ENCODE results near the gene PPP6R2.

DNA sequence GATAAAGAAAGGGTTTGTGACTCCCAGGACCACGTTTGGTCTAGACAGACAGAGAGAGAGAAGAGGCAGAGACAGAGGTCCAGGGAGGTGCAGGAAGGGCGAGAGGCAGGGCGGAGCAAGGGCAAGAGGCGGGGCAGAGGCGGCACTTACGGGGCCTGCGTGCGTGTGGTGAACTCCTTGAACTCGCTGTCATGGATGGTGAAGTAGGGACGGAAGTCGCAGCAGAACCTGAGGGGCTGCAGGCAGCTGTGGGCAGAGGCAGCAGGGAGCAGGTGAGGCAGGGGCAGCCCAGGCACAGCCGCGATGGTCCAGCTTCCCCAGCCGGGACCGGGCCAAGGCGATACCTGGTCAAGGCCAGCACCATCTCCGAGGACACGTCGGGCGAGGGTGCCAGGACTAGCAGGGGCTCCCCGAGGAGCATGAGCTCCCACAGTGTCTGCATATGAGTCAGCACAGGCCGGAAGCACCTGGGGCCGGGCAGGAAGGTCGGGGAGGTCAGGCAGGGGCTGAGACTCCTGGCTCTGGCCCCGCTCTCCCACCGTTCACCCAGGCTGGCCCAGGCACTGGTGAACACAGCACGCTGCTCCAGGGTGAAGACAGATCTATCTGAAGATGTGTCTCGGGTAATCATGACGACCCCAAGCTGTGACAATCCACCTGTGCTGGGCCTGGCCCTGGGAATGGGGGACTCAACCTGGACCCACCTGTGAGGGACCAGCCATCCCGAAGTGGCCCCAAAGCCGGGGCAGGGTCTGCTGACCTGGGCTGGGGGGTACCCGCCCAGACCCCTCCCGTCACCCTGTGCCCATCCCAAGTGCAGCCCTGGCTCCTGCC lies 28.5 kb upstream of the PPP6R2 start:
- TF ChIP-seq, protein P1, sequence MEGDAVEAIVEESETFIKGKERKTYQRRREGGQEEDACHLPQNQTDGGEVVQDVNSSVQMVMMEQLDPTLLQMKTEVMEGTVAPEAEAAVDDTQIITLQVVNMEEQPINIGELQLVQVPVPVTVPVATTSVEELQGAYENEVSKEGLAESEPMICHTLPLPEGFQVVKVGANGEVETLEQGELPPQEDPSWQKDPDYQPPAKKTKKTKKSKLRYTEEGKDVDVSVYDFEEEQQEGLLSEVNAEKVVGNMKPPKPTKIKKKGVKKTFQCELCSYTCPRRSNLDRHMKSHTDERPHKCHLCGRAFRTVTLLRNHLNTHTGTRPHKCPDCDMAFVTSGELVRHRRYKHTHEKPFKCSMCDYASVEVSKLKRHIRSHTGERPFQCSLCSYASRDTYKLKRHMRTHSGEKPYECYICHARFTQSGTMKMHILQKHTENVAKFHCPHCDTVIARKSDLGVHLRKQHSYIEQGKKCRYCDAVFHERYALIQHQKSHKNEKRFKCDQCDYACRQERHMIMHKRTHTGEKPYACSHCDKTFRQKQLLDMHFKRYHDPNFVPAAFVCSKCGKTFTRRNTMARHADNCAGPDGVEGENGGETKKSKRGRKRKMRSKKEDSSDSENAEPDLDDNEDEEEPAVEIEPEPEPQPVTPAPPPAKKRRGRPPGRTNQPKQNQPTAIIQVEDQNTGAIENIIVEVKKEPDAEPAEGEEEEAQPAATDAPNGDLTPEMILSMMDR (IDR thresholded peaks at IDR 0.05): no peak
- TF ChIP-seq POLR2AphosphoS5 (IDR thresholded peaks at IDR 0.05): no peak
- TF ChIP-seq POLR2A (IDR thresholded peaks at IDR 0.05): no peak
